ENCODE data around the gene POLG2. TPM values are rescaled to one million over a fixed set of nuclear protein-coding genes. Genes with fewer than 3 reads are reported as not detected.

POLG2 gene
- polyA plus RNA-seq, 1 donor (not counting 4 experiments of a cell fraction or from before 2014, with no cell fraction given) = 14.0 TPM

- no peak overlapping the region for H3K4me3 ChIP-seq (ENCODE audit: control insufficient read depth in 2 of 3, extremely low read depth in 1 of 3, insufficient read depth in 2 of 3, low read depth in 1 of 3, low read length in 3 of 3)
- H3K36me3 ChIP-seq (ENCODE audit: control insufficient read depth in 2 of 2, extremely low read depth in 1 of 2, insufficient read depth in 2 of 2, low read length in 2 of 2) = peaks cover 22 to 42% of the 10 kb centered on the region in 2 experiments
- dilution Hi-C loops (cut with MboI; ENCODE audit: extremely low pct_ligation_motif_present, low sequenced_read_pairs) = no loop called here
- peaks cover 4% of the 10 kb centered on the region for H4K20me1 ChIP-seq (ENCODE audit: control insufficient read depth, extremely low read depth, insufficient read depth, low read length)
- no peaks in the 10 kb centered on the region for H3K79me2 ChIP-seq (ENCODE audit: control insufficient read depth, insufficient read depth, low read length)
- H3K4me1 ChIP-seq (ENCODE audit: control insufficient read depth, extremely low read depth, insufficient read depth, low read length) = no peaks in the 10 kb centered on the region
- no peak overlapping the region for H3K9ac ChIP-seq (ENCODE audit: control insufficient read depth, extremely low read depth, insufficient read depth, low read length)
- H3K4me2 ChIP-seq (ENCODE audit: control insufficient read depth, extremely low read depth, insufficient read depth, low read depth, low read length) = no peak overlapping the region
- H3K9me3 ChIP-seq (ENCODE audit: control insufficient read depth, low read depth, low read length) = no peaks in the 10 kb centered on the region
- no peak for TF ChIP-seq CTCF (optimal IDR thresholded peaks at IDR 0.05 in 1 of 3, IDR thresholded peaks at IDR 0.05 in 1 of 3, conservative IDR thresholded peaks at IDR 0.05 in 1 of 3; ENCODE audit: extremely low read depth in 1 of 3, insufficient read depth in 2 of 3, low read length in 3 of 3)
- TF ChIP-seq EZH2 (IDR thresholded peaks at IDR 0.05; ENCODE audit: low read length) = no peak
- H3K9me1 ChIP-seq (ENCODE audit: control insufficient read depth, extremely low read depth, insufficient read depth, low read length) = no peaks in the 10 kb centered on the region
- FAIRE-seq (no peak), DNase-seq (ENCODE audit: low read depth, low spot score) (no peak)
- no peaks in the 10 kb centered on the region for H3K27me3 ChIP-seq (ENCODE audit: control insufficient read depth, extremely low read depth, insufficient read depth, low read length)
- H3K27ac ChIP-seq (ENCODE audit: control insufficient read depth, insufficient read depth, low read length) = no peak overlapping the region
- H2AFZ ChIP-seq (ENCODE audit: control insufficient read depth, low read length) = no peak overlapping the region
These were observed 36.9 kb upstream of the POLG2 start for GRCh38 chr17:64533784-64534183.

- H3K36me3 ChIP-seq (ENCODE audit: control insufficient read depth in 2 of 2, extremely low read depth in 1 of 2, insufficient read depth in 2 of 2, low read length in 2 of 2) = peaks cover 22 to 39% of the 10 kb centered on the region in 2 experiments
- FAIRE-seq (no peak), DNase-seq (ENCODE audit: low read depth, low spot score) (no peak)
- H4K20me1 ChIP-seq (ENCODE audit: control insufficient read depth, extremely low read depth, insufficient read depth, low read length) = peaks cover 4% of the 10 kb centered on the region
- no peaks in the 10 kb centered on the region for H3K79me2 ChIP-seq (ENCODE audit: control insufficient read depth, insufficient read depth, low read length)
- no peaks in the 10 kb centered on the region for H3K9me1 ChIP-seq (ENCODE audit: control insufficient read depth, extremely low read depth, insufficient read depth, low read length)
- TF ChIP-seq EZH2 (IDR thresholded peaks at IDR 0.05; ENCODE audit: low read length) = no peak
- dilution Hi-C loops (cut with MboI; ENCODE audit: extremely low pct_ligation_motif_present, low sequenced_read_pairs) = no loop called here
- no peaks in the 10 kb centered on the region for H3K4me1 ChIP-seq (ENCODE audit: control insufficient read depth, extremely low read depth, insufficient read depth, low read length)
- H3K4me3 ChIP-seq (ENCODE audit: control insufficient read depth in 2 of 3, extremely low read depth in 1 of 3, insufficient read depth in 2 of 3, low read depth in 1 of 3, low read length in 3 of 3) = no peak overlapping the region
- no peak overlapping the region for H3K4me2 ChIP-seq (ENCODE audit: control insufficient read depth, extremely low read depth, insufficient read depth, low read depth, low read length)
- H3K27ac ChIP-seq (ENCODE audit: control insufficient read depth, insufficient read depth, low read length) = no peak overlapping the region
- H3K27me3 ChIP-seq (ENCODE audit: control insufficient read depth, extremely low read depth, insufficient read depth, low read length) = no peaks in the 10 kb centered on the region
- H3K9ac ChIP-seq (ENCODE audit: control insufficient read depth, extremely low read depth, insufficient read depth, low read length) = no peak overlapping the region
- no peaks in the 10 kb centered on the region for H3K9me3 ChIP-seq (ENCODE audit: control insufficient read depth, low read depth, low read length)
- H2AFZ ChIP-seq (ENCODE audit: control insufficient read depth, low read length) = no peak overlapping the region
These were observed 35.6 kb upstream of the POLG2 start for GRCh38 chr17:64532409-64532808.

GRCh38 chr17:64531955-64532371, 35.1 kb upstream of the POLG2 start:
- Histone ChIP-seq H3K9ac (ENCODE audit: control insufficient read depth, extremely low read depth, insufficient read depth, low read length) (no peak overlapping the region), H3K9me1 (ENCODE audit: control insufficient read depth, extremely low read depth, insufficient read depth, low read length) (no peaks in the 10 kb centered on the region), H4K20me1 (ENCODE audit: control insufficient read depth, extremely low read depth, insufficient read depth, low read length) (peaks cover 4% of the 10 kb centered on the region), H3K27ac (ENCODE audit: control insufficient read depth, insufficient read depth, low read length) (no peak overlapping the region), H3K79me2 (ENCODE audit: control insufficient read depth, insufficient read depth, low read length) (no peaks in the 10 kb centered on the region), H3K9me3 (ENCODE audit: control insufficient read depth, low read depth, low read length) (no peaks in the 10 kb centered on the region), H3K4me3 (ENCODE audit: control insufficient read depth in 2 of 3, extremely low read depth in 1 of 3, insufficient read depth in 2 of 3, low read depth in 1 of 3, low read length in 3 of 3) (no peak overlapping the region), H2AFZ (ENCODE audit: control insufficient read depth, low read length) (no peak overlapping the region), H3K4me2 (ENCODE audit: control insufficient read depth, extremely low read depth, insufficient read depth, low read depth, low read length) (no peak overlapping the region), H3K27me3 (ENCODE audit: control insufficient read depth, extremely low read depth, insufficient read depth, low read length) (no peaks in the 10 kb centered on the region), H3K36me3 (ENCODE audit: control insufficient read depth in 2 of 2, extremely low read depth in 1 of 2, insufficient read depth in 2 of 2, low read length in 2 of 2) (peaks cover 24 to 39% of the 10 kb centered on the region in 2 experiments), H3K4me1 (ENCODE audit: control insufficient read depth, extremely low read depth, insufficient read depth, low read length) (no peaks in the 10 kb centered on the region)
- dilution Hi-C loops (cut with MboI; ENCODE audit: extremely low pct_ligation_motif_present, low sequenced_read_pairs) = no loop called here
- FAIRE-seq (no peak), DNase-seq (ENCODE audit: low read depth, low spot score) (no peak)
- TF ChIP-seq EZH2 (IDR thresholded peaks at IDR 0.05; ENCODE audit: low read length) (no peak), CTCF (optimal IDR thresholded peaks at IDR 0.05 in 1 of 3, IDR thresholded peaks at IDR 0.05 in 1 of 3, conservative IDR thresholded peaks at IDR 0.05 in 1 of 3; ENCODE audit: extremely low read depth in 1 of 3, insufficient read depth in 2 of 3, low read length in 3 of 3) (no peak)

Measured in keratinocyte (primary cell).